Measurements from ENCODE around the gene ARL13B.

DNA sequence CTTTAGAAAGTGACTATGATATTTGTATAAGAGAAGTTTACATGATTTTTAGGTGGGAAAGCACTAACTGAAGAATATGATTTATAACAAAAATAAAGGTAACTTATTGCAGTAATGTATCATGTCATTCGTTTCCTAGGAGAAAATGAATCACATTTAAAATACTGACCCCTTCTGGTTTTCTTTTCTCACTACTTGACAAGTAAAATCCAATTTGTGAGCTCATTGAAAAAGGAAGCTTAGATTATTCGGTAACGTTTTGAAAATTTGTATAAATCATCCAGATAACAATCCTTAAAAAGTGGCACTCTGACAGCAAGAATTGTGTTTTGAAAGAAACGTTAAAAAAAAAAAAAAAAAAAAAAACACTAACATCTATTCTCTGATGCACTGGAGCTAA, 121.9 kb downstream of the ARL13B start:
- TF ChIP-seq POLR2A (IDR thresholded peaks at IDR 0.05; ENCODE audit: low read length), result no peak
- TF ChIP-seq GATA1 (IDR thresholded peaks at IDR 0.05; ENCODE audit: low read depth, low read length), result no peak
